ENCODE results near the gene HPS3.

DNA sequence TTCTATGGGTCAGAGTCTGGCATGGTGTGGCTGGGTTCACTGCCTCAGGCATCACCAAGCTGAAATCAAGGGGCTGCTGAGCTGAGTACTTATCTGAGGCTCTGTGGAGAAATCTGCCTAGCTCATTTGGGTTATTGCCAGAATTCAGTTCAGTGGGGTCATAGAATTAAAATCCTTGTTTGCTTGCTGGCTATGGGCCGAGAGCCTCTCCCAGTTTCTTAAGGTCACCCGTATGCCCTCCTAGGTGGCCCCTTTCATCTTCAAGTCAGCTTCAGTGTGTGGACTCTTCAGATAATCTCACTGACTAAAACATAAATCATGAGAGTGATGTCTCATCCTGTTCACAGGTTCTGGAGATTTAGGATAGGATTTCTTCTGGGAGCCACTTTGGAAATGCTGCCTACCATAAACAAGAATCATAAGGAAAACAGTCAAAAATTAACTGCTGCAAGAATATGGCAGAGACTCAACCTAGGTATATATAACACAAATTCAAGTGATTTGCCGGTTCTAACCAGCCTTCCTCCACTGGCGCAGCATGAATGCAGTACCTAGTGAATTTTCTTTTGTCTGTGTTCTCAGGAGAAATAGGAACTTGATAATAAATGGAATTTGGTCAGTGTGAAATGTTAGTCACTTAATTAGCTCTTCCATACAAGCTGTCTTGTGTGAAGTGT is 86.9 kb downstream of the HPS3 start:
- TF ChIP-seq, protein P1, sequence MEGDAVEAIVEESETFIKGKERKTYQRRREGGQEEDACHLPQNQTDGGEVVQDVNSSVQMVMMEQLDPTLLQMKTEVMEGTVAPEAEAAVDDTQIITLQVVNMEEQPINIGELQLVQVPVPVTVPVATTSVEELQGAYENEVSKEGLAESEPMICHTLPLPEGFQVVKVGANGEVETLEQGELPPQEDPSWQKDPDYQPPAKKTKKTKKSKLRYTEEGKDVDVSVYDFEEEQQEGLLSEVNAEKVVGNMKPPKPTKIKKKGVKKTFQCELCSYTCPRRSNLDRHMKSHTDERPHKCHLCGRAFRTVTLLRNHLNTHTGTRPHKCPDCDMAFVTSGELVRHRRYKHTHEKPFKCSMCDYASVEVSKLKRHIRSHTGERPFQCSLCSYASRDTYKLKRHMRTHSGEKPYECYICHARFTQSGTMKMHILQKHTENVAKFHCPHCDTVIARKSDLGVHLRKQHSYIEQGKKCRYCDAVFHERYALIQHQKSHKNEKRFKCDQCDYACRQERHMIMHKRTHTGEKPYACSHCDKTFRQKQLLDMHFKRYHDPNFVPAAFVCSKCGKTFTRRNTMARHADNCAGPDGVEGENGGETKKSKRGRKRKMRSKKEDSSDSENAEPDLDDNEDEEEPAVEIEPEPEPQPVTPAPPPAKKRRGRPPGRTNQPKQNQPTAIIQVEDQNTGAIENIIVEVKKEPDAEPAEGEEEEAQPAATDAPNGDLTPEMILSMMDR (IDR thresholded peaks at IDR 0.05; ENCODE audit: low read depth, low read length, missing input control): no peak
- TF ChIP-seq, protein P2, sequence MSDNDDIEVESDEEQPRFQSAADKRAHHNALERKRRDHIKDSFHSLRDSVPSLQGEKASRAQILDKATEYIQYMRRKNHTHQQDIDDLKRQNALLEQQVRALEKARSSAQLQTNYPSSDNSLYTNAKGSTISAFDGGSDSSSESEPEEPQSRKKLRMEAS (IDR thresholded peaks at IDR 0.05): no peak
- TF ChIP-seq JUND (IDR thresholded peaks at IDR 0.05): peak; percentile 6 to 17
- no peak for TF ChIP-seq RAD21 (IDR thresholded peaks at IDR 0.05)
- no peak for TF ChIP-seq ATF3 (IDR thresholded peaks at IDR 0.05)
- peak; percentile 26 for TF ChIP-seq SP1 (IDR thresholded peaks at IDR 0.05)
- TF ChIP-seq GABPA (IDR thresholded peaks at IDR 0.05 in 1 of 2, conservative IDR thresholded peaks at IDR 0.05 in 1 of 2): no peak
- no peak for TF ChIP-seq TAF1 (conservative IDR thresholded peaks at IDR 0.05)
- no peak for TF ChIP-seq HNF4G (IDR thresholded peaks at IDR 0.05)
- peak; percentile 27 to 60 for TF ChIP-seq RXRA (IDR thresholded peaks at IDR 0.05)
- no peak for TF ChIP-seq EGR1 (IDR thresholded peaks at IDR 0.05; ENCODE audit: low read depth in 2 of 2)
- TF ChIP-seq YY1 (IDR thresholded peaks at IDR 0.05): no peak
- TF ChIP-seq ZBTB33 (IDR thresholded peaks at IDR 0.05): no peak
- no peak for TF ChIP-seq FOXA1 (IDR thresholded peaks at IDR 0.05)
